Esophagus squamous epithelium (tissue), 4 donors: ENCODE data around the gene MXRA5.

ENCODE experiments used
- POLR2A ChIP-seq, 4 donors: fragments of 450-650 bp; IDR thresholded peaks; one replicate each; pipeline ENCODE4 v1.6.1; 2017; ENCODE audit warnings: antibody characterized with exemption in 4 of 4, mild to moderate bottlenecking in 4 of 4, moderate library complexity in 3 of 4
- TF ChIP-seq, protein P1 (sequence below), 6 experiments: fragments of 450-650 bp in 4 of 6; fragments of 200-600 bp in 2 of 6; sonication (generic) in 2 of 6; IDR thresholded peaks; one replicate each; pipeline ENCODE4 v1.5.1; 2016 to 2019; ENCODE audit warnings: antibody characterized with exemption in 6 of 6, mild to moderate bottlenecking in 4 of 6, moderate library complexity in 4 of 6

DNA sequence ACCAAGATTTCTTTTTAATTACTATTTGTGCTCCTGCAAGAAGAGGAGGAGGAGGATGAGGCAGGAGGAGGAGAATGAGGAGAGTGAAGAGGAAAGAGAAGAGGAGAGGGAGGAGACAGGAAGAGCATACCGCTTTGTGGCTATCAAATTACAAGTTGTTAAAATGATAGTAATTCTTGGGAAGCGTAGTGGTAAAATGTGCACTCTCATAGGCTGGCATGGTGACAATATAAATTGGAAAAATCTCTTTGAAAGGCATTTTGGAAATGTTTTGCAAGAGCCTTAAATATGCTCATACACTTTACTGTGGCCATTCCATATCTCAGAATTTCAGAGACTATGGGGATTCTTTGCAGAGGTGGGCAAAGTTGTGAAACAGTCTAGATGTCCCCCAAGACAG, 53.2 kb downstream of the MXRA5 start:
- TF ChIP-seq, protein P1, sequence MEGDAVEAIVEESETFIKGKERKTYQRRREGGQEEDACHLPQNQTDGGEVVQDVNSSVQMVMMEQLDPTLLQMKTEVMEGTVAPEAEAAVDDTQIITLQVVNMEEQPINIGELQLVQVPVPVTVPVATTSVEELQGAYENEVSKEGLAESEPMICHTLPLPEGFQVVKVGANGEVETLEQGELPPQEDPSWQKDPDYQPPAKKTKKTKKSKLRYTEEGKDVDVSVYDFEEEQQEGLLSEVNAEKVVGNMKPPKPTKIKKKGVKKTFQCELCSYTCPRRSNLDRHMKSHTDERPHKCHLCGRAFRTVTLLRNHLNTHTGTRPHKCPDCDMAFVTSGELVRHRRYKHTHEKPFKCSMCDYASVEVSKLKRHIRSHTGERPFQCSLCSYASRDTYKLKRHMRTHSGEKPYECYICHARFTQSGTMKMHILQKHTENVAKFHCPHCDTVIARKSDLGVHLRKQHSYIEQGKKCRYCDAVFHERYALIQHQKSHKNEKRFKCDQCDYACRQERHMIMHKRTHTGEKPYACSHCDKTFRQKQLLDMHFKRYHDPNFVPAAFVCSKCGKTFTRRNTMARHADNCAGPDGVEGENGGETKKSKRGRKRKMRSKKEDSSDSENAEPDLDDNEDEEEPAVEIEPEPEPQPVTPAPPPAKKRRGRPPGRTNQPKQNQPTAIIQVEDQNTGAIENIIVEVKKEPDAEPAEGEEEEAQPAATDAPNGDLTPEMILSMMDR (IDR thresholded peaks at IDR 0.05): no peak
- no peak for TF ChIP-seq POLR2A (IDR thresholded peaks at IDR 0.05)
